NCI-H187 treated with DMSO at 0.1 percent for 48 hours (cell line): Measurements from ENCODE around the gene CCNC.

Source experiments
- DNase-seq: peaks from one replicate; lab custom pipeline; 2025; lab: John Stamatoyannopoulos, UW

CCNC gene

GRCh38 chr6:99568103-99568933, at the start of gene CCNC:
TSS of gene CCNC (minus strand) at chr6:99568660. CDS start at chr6:99568527, 133 bp downstream.
- DNase-seq: peak; percentile 82

- DNase-seq: no peak
These were observed 48.7 kb upstream of the CCNC start for GRCh38 chr6:99617131-99617530.

- DNase-seq: no peak
These were observed 46.1 kb upstream of the CCNC start for GRCh38 chr6:99614430-99615186.

GRCh38 chr6:99613705-99614429, 45.4 kb upstream of the CCNC start:
- no peak for DNase-seq

- DNase-seq: no peak
These were observed 44.9 kb upstream of the CCNC start for GRCh38 chr6:99613409-99613704.

- DNase-seq: no peak
These were observed 44.3 kb upstream of the CCNC start for GRCh38 chr6:99612551-99613408.

GRCh38 chr6:99611148-99611547, 42.7 kb upstream of the CCNC start:
- no peak for DNase-seq

- no peak for DNase-seq
These were observed 41.5 kb upstream of the CCNC start for GRCh38 chr6:99609905-99610489.

- DNase-seq: no peak
These were observed 40.5 kb upstream of the CCNC start for GRCh38 chr6:99608886-99609482.

GRCh38 chr6:99608059-99608885, 39.8 kb upstream of the CCNC start:
- no peak for DNase-seq

GRCh38 chr6:99607416-99608036, 39.1 kb upstream of the CCNC start:
- DNase-seq: no peak

GRCh38 chr6:99606656-99607415, 38.4 kb upstream of the CCNC start, which contains the start of gene PRDM13:
TSS of gene PRDM13 (plus strand) at chr6:99606833. CDS start at chr6:99607035, 202 bp downstream.
- no peak for DNase-seq

GRCh38 chr6:99605911-99606655, 37.6 kb upstream of the CCNC start:
- no peak for DNase-seq

- no peak for DNase-seq
These were observed 36.7 kb upstream of the CCNC start for GRCh38 chr6:99605074-99605734.

- no peak for DNase-seq
These were observed 36.0 kb upstream of the CCNC start for GRCh38 chr6:99604166-99605073.

- no peak for DNase-seq
These were observed 35.1 kb upstream of the CCNC start for GRCh38 chr6:99603421-99604165.
